ENCODE measurements around the gene GCK.

GCK gene

GRCh38 chr7:44120395-44120794 lies 68.8 kb downstream of the GCK start:
- no peak overlapping the region for H3K4me3 ChIP-seq (ENCODE audit: low read length)
- H3K4me1 ChIP-seq (ENCODE audit: control insufficient read depth, low read length) = peaks cover 44% of the 10 kb centered on the region
- H3K79me2 ChIP-seq (ENCODE audit: control insufficient read depth, low read length) = peaks cover 60% of the 10 kb centered on the region

GRCh38 chr7:44119829-44120380 lies 69.3 kb downstream of the GCK start:
- Histone ChIP-seq H3K9me3 (ENCODE audit: control insufficient read depth, insufficient read depth, low read length) (no peaks in the 10 kb centered on the region), H3K36me3 (ENCODE audit: control insufficient read depth, low read length) (peaks cover 75% of the 10 kb centered on the region), H3K4me3 (ENCODE audit: low read length) (no peak overlapping the region), H3F3A (ENCODE audit: control insufficient read depth, insufficient read depth) (peaks cover 2% of the 10 kb centered on the region), H3K27ac (ENCODE audit: low read depth, low read length) (no peak overlapping the region), H3K9me2 (replicated peaks; ENCODE audit: control insufficient read depth, low read length) (no peaks in the 10 kb centered on the region), H4K20me1 (ENCODE audit: control insufficient read depth, insufficient read depth, low read depth, low read length) (no peaks in the 10 kb centered on the region), H3K27me3 (ENCODE audit: control insufficient read depth, low read length) (no peaks in the 10 kb centered on the region), H3K4me2 (ENCODE audit: low read length) (peak overlapping the region; percentile 84; the same call in 1 of the 2 replicates), H3K79me2 (ENCODE audit: control insufficient read depth, low read length) (peaks cover 60% of the 10 kb centered on the region), H3K4me1 (ENCODE audit: control insufficient read depth, low read length) (peaks cover 40% of the 10 kb centered on the region)
- no peak for TF ChIP-seq CTCF (IDR thresholded peaks at IDR 0.05; ENCODE audit: low read depth, low read length, poor library complexity, severe bottlenecking)
- no peak for TF ChIP-seq EZH2phosphoT487 (IDR thresholded peaks at IDR 0.05; ENCODE audit: borderline replicate concordance, low read length)

More at GRCh38 chr7:44120395-44120794, 68.8 kb downstream of the GCK start:
- peak overlapping the region; percentile 84 for H3K4me2 ChIP-seq (ENCODE audit: low read length)
- no peak overlapping the region for H3K27ac ChIP-seq (ENCODE audit: low read depth, low read length)
- H3F3A ChIP-seq (ENCODE audit: control insufficient read depth, insufficient read depth) = peaks cover 7% of the 10 kb centered on the region
- no peaks in the 10 kb centered on the region for H3K9me3 ChIP-seq (ENCODE audit: control insufficient read depth, insufficient read depth, low read length)
- no peaks in the 10 kb centered on the region for H4K20me1 ChIP-seq (ENCODE audit: control insufficient read depth, insufficient read depth, low read depth, low read length)
- no peaks in the 10 kb centered on the region for H3K27me3 ChIP-seq (ENCODE audit: control insufficient read depth, low read length)
- no peak for TF ChIP-seq EZH2phosphoT487 (IDR thresholded peaks at IDR 0.05; ENCODE audit: borderline replicate concordance, low read length)
- TF ChIP-seq CTCF (IDR thresholded peaks at IDR 0.05; ENCODE audit: low read depth, low read length, poor library complexity, severe bottlenecking) = no peak
- H3K9me2 ChIP-seq (replicated peaks; ENCODE audit: control insufficient read depth, low read length) = no peaks in the 10 kb centered on the region
- peaks cover 70% of the 10 kb centered on the region for H3K36me3 ChIP-seq (ENCODE audit: control insufficient read depth, low read length)

- no peak overlapping the region for H3K4me2 ChIP-seq (ENCODE audit: low read length)
- no peaks in the 10 kb centered on the region for H3K27me3 ChIP-seq (ENCODE audit: control insufficient read depth, low read length)
- no peaks in the 10 kb centered on the region for H3K9me3 ChIP-seq (ENCODE audit: control insufficient read depth, insufficient read depth, low read length)
- H3K4me3 ChIP-seq (ENCODE audit: low read length) = no peak overlapping the region
- peaks cover 89% of the 10 kb centered on the region for H3K36me3 ChIP-seq (ENCODE audit: control insufficient read depth, low read length)
- H3K4me1 ChIP-seq (ENCODE audit: control insufficient read depth, low read length) = peaks cover 31% of the 10 kb centered on the region
- H3K9me2 ChIP-seq (replicated peaks; ENCODE audit: control insufficient read depth, low read length) = no peaks in the 10 kb centered on the region
- H3F3A ChIP-seq (ENCODE audit: control insufficient read depth, insufficient read depth) = no peaks in the 10 kb centered on the region
- TF ChIP-seq EZH2phosphoT487 (IDR thresholded peaks at IDR 0.05; ENCODE audit: borderline replicate concordance, low read length) = no peak
- TF ChIP-seq CTCF (IDR thresholded peaks at IDR 0.05; ENCODE audit: low read depth, low read length, poor library complexity, severe bottlenecking) = no peak
- H3K79me2 ChIP-seq (ENCODE audit: control insufficient read depth, low read length) = peaks cover 51% of the 10 kb centered on the region
- no peaks in the 10 kb centered on the region for H4K20me1 ChIP-seq (ENCODE audit: control insufficient read depth, insufficient read depth, low read depth, low read length)
- H3K27ac ChIP-seq (ENCODE audit: low read depth, low read length) = no peak overlapping the region
Observed at GRCh38 chr7:44117801-44118429, 71.3 kb downstream of the GCK start.
